Measurements from ENCODE around the gene FMN2.

The FMN2 gene

DNA sequence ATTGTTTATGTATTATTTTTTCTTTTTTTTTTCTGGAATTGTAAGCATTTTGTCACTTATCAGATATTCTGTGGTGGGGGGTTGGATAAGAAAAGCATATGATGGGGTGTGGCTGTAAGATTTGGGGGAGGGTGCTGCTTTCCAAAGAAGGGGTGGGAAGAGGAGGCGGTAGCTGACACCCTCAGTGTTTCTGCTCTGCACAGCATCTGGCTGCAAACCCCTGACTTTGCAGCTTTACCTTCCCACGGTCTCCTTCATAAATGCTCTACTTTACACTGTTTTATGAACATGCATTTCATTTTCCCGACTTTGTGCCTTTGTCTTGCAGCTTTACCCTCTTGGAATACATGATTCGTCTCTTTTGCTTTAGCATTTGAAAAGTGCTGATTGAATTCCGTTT is 7.6 kb downstream of the FMN2 start:
- DNase-seq, result no peak

DNA sequence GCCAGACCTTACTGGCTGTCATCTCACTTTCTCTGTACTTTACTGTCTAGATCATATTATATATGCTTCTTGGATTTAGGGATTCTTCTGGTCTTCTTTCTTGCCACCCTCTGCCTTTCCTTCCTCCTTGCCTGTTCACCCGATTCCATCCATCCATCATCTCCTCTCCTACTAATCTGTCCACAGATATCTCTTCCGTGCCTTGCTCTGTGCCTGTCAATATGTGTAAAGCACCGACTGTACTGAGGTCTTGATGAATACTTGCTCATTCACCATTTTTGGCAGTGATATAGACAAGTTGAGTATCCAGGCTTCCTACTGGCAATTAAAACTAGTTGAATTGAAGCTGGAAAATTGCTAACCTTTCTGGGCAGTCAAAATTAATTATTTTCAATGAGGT is 8.1 kb downstream of the FMN2 start:
- no peak for DNase-seq

DNA sequence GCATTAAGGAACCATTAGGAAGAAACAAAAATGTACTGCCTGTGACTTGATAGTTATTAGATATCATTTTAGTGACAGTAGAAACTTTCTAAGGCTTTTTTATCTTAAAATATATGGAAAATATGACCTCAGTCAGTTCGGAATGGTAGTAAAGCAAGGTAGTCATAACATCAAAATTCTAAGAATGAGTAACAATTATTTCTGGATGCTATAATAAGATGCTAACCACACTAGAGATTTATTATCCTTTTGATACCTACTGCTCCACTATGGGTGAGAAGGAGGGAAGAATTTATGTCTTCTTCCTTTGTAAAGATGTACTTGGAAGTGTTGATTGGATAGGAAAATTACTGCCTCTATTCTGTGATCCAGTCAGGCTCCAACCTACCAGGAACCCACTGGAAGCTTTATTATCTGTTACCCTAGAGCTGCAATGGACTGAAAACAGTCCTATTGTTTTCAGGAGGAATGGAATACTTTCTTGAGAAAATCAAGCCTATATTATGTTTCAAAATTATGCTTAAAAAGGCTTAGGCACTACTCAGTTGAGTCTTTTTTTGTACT is 8.8 kb downstream of the FMN2 start:
- no peak for DNase-seq

DNA sequence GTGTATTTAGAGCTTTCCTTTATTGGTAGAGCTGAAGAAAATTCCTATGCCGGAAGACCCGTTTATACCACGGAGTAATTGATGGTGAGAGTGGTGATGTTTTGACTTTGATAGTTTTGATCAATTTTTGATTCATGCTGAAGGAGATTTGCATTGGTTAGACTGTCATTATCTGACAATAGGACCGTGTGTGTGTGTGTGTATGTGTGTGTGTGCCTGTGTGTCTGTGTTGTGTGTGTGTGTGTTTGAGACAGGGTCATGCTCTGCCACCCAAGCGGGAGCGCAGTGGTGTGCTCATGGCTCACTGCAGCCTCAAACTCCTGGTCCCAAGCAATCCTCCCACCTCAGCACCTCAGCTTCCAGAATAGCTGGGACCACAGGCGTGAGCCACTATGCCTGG is 9.6 kb downstream of the FMN2 start:
- DNase-seq, result no peak

DNA sequence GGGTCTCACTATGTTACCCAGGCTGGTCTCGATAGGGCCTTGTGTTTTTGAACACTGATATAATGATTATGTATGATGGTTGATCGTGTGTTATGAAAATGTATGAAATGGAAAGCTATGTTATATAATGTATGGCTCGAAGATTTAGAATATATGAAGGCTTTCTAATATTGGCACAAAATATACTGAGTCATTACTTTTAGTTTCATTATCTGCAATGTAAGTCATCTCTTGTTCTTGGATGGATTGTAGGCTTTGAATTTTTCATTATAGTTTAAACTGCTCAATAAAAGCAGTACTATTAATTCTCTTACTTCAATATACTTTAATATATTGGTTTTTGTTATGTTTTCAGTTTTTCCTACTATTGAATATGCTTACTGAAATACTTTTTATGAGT is 10.1 kb downstream of the FMN2 start:
- DNase-seq, result no peak

DNA sequence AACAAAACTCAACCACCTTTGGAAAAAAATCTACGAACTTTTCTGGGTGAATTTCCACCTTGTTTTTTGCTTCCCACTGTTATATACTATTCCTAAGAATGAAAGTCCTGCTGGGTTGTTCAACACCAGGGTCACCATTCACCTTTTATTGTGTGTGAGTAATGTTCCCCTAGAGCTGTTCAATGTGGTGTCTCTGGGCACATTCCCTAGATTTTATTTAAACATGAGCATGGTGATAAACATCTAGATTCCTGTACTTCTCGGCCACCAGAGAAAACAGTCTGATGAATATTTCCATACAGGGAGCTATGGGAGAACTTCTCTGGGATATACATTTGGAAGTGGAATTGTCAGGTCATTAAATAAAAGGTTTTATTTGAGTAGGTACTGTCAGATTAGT is 13.0 kb downstream of the FMN2 start:
- no peak for DNase-seq

DNA sequence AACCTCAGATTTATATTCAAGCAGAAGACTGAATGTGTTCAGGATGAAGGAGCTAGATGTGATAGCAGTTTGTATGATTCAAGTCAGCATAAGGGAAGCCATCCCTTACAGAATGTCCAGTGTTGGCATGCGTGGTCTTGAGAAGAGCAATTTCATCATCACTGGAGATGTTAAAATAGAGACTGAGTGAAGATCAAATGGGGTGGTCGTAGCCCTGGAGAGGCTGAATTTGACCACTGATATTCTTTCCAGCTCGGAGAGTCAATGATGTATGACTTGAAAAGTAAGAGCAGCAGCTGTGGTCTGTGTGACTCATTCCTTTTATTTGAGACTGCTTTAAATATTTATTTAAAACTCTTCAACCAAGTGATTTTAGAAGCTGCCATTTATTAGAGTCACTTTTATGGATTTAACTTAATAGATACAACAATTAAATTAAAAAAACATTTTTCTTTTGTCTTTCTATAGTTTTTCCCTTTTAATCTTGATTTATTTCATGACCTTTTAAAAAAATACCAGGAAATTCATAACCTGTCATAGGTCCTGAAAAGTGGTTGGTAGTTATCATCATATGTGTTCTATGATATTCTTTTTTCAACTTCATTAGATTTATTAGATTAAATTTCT is 15.5 kb downstream of the FMN2 start:
- DNase-seq, result no peak

DNA sequence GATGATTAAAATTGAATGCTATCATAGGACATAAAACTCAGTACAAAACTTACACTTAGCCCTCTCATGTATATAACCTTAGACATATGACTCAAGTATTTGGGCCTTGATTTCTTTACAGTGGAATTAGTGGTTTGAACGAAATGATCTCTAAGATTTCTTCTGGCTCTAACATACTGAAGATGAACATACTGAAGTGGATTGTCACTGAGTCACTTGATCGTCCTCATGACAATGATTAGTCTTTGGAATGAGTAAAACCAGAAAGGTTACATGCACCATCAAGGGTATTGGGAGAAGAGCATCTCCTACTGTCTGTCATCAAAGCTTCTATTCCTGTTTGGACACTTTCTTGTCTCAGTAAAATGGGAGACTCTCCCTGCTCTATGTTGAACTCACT is 17.4 kb downstream of the FMN2 start:
- DNase-seq, result no peak

DNA sequence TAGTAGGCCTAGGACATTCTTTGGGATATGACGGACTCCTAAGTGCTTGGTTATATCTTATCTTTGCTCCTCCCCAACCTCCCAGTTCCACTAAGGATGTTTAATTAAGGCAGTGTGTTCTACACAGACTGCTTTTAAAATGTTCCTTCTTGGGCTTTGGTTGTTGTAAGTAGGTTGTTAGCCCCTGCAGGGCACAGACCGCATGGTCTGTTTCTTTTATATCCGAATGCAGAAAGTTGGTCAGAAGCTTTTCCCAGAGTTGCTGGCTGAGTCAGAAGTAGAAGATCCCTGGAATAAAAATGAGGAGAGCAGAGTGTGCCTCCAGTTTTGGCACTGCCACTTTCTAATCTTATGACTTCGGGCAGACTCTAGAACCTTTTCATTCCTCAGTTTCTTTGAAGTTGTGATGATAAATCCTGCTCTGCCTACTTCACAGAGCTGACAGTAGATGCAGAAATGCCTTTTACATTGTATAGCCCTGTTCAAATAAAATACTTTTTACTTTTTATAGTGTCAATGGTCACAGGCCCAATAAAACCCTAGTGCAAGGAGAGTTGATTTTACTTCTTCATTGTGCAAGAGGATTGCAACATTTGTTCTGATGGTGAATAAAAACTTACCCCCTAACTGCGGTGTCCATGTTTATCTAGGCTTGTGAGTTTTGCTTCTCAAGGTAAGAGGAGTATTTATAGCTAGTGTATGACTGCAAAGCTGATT is 18.4 kb downstream of the FMN2 start:
- no peak for DNase-seq

DNA sequence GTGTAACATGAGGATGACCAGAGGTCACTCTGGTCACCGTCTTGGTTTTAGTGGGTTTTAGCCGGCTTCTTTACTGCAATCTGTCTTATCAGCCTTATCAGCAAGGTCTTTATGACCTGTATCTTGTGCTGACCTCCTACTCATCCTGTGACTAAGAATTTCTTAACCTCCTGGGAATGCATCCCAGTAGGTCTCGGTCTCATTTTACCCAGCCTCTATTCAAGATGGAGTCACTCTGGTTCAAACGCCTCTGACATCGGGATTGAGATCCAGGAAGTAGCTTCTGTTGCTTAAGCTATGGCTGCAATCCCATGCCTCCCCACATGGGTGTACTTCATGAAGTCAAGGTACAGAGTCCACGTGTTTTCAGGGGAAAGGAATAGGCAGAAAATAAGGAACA is 19.9 kb downstream of the FMN2 start:
- no peak for DNase-seq

DNA sequence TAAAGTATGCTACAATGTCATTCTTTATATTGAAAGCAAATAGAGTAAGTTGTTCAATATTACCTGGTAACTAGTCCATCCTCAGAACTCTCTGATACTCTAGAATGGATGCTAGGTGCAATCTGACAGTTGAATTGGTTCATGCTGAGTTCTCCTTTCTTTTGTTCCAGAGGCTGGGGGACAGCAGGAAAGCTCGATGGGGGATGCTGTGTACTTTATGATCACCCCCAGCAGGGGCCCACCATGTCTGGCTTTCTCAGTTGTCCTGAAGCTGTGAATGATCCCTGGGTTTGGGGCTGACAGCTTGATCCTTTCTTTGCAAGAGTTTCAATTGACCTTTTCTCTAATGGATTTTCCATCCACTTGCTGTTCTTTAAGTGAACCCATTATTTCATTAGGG is 22.5 kb downstream of the FMN2 start:
- no peak for DNase-seq

DNA sequence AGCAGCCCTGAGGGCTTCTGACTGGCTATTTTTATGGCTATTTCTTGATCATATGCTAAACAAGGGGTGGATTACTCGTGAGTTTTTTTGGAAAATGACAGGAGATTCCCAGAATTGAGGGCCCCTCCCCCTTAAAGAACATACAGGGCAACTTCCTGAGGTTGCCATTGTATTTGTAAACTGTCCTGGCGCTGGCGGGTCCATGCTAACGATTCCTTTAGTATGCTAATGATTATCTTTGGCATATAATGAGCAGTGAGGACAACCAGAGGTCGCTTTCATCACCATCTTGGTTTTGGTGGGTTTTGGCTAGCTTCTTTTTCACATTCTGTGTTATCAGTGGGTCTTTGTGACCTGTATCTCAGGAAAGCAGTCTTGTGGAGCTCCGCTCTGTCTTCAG is 24.1 kb downstream of the FMN2 start:
- no peak for DNase-seq

DNA sequence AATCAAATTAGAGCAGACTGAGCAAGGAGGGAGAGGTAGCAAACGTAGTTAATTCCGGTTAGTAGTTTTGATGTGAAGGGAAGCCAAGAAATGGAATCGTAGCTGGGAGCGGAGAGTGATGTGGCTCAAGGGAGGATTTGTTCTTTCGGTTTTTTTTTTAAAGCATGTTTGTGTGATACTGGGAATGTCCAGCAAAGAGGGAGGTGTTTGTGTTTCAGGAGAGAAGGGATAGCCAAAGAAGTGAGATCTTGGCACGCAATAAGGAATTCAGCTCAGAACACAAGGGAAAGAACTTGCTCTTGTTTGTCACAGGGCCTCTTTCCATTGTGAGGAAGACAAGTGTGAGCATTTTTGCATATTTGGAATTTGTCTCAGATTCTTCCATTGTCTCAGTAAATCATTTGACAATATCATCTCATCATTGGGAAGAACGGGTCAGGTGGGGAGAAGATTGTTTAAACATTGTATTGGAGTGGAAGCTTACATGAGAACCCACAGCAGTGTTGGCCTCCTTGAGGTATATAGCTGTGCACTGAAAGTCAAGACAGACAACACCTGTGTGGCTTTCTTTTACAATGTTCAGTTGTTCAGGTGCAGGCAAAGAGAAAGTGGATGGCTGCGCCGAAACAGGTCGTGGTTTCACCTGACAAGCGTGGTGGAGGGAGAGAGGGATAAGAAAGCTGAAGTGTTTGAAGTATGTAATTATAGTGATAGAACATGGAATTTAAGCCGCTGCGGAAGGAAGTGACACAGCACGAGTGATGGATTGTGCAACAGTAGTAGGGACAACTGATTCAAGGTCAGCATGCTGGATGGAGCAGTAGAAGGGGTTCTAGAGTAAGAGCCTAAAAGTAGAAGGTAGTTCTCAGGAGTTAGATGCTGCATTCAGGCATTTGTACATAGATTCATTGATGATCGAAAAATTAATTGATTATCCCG is 25.4 kb downstream of the FMN2 start:
- no peak for DNase-seq

DNA sequence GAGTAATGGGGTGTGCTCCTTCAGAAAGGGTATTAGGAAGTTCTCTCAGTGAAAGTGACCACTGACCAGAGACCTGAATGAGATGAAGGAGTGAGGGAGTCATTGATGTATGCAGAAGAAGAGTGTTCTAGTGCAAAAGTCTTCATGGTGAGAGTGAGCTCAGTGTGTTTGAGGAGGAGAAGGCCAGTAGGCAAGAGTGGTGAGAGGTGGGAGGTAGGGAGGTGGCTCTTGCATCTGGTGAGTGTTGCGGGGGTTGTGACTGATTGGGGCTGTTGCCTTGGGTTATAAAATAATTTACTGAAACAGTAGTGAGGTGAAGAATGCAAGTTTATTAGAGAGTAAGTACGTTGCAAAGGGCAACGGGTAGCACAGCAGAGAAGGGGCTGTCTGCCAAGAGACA is 26.2 kb downstream of the FMN2 start:
- no peak for DNase-seq

DNA sequence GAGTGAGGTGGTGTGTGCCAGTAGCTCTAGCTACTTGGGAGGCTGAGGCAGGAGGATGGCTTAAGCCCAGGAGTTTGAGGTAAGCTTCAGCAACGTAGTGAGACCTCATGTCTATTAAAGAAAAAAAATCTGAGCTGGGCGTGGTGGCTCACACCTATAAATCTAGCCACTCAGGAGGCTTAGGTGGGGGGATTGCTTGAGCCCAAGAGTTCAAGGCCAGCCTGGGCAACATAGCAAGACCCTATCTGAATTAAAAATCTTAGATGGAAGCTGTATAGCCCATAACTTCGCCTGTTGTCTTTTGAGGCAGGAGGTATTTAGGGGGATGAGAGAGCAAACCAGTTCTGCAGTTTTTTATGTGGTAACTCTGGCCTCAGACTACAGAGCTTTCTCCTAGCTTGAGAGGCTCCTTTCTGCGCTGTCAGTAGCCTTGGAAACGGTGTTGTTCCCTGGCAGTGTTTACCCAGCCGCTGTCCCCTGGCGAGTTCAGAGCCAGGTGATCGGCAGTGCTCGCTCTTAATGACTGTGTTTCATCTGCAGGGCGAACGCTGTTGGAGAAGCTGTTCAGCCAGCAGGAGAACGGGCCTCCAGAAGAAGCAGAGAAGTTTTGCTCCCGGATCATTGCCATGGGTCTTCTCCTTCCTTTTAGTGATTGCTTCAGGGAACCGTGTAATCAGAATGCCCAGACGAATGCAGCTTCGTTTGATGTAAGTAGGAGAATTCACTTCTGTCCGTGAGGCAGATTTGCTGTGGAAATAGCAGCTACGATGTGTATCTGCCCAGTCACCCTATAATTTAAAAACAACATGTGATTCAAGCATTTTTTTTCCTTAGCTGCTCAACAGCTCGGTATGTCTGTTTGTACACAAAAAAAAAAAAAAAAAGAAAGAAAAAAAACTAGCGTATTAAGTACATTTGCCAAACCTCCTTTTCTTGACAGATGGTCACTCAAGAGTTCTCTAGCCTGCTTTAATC is 31.2 kb downstream of the FMN2 start:
- no peak for DNase-seq

DNA sequence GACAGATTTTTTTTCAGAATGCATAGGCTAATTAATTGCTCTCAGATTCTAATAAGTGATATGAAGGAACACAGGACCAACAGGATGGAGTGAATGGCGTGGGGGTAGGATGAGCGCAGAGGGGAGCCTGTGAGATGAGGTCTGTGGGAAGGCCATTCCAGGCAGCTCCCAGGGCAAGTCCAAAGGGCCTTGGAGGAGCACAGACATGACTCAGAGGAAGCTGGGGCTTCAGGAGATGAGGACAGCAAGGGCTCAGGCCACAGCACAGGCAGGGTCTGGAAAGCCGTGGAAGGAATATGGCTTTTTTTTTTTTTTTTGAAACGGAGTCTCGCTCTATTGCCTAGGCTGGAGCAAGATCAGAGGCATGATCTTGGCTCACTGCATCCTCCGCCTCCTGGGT is 35.1 kb downstream of the FMN2 start:
- no peak for DNase-seq

DNA sequence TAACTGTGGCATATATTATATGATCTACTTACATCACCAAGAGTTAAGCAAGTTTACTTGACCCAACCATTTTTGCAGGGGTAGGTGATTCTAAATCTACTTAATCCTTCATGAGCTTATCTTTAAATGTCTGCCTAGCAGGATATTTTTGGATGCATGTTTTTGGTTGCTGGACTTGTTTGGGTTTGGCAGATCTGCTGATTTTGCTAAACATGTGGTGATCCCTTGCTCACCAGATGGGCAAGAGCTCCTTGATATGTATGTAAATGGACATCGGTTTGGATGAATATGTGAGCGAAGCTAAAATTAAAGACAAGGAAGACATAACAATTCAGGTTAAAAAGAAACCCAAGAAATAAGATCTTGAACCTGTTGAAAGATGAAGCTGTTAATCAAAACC is 36.7 kb downstream of the FMN2 start:
- DNase-seq, result no peak

DNA sequence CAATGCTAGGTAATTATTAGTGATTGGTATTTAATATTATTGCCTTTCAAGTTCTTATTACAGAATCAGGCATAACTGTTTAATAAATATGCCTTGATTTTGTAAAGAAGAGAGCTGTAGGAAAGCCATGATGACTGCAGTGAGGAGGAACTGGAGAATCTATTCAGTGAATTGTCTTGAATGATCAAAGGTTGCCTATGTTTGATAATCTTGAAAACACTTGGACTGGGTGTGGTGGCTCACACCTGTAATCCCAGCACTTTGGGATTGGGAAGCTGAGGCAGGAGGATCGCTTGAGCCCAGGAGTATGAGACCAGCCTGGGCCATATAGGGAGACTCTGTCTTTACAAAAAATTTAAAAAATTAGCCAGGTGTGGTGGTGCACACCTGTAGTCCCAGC is 42.4 kb downstream of the FMN2 start:
- no peak for DNase-seq

DNA sequence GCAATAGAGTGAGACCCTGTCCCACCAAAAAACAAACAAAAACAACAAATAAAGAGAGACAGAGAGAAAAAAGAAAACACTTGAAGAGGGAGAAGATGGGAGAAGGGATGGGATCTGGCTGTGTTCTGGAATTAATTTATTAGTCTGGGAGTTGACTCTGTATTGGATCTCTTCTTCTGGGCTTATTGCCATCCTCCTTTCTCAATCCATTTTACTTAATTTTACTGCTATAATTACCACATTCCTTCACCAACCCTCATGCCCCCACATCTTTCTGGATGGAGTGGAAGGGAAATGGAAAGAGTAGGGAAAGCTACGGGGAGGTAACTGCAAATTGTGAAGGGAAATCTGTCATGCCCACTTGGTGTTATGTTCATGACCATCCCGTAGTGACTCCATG is 42.9 kb downstream of the FMN2 start:
- DNase-seq, result no peak

DNA sequence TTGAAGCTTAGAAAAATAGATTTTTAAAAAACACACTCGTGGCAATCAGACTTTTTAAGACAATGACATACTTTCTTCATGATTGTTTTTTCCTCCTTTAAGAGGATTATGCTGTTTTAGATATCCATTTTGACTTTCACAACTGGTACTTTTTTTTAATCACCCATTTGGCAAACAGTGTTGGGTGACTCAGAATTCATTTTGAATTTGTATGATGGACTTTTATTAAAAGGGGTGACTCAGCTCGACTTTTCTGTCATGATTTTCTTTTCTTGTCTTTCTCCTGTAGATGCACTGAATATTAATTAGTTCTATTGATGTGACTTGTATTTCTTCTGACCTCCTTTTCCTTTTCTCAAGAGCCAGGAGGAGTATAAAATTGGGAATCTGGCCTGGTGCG is 44.7 kb downstream of the FMN2 start:
- DNase-seq, result no peak

DNA sequence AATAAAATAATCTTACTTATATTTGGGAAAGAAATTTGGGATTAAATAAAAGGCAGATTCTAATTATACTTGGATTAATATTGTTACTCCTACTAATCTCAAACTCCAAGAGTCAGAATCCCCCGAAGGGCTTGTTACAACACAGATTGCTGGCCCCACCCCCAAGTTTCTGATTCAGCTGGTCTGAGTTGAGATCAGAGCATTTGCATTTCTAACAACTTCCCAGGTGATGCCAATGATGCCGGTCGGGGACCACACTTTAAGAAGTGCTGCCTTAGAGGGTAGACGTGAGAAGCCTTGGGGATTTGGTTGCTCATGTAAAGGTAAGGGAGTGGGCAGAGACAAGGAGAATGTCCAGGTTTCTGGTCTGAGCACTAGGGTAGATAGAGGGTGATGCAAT is 47.2 kb downstream of the FMN2 start:
- no peak for DNase-seq

DNA sequence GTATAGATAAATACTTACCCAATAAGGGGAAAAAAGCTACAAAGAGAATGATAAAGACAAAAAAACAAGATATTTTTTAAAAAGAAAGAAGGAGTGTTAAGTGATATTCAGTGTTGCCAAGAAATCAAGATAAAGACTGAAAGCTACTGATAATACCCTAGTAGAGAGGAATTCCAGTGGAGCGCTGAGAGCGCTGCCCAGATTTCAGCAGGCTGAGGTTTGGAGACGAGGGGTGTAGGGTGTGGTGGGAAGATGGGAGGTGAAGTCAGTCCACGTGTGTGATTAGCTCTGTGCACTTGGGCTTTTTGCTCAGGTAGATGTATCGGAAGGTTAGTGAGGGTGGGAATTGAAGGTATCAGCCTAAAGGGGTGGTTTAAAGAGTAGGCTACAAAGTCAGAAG is 47.8 kb downstream of the FMN2 start:
- no peak for DNase-seq

DNA sequence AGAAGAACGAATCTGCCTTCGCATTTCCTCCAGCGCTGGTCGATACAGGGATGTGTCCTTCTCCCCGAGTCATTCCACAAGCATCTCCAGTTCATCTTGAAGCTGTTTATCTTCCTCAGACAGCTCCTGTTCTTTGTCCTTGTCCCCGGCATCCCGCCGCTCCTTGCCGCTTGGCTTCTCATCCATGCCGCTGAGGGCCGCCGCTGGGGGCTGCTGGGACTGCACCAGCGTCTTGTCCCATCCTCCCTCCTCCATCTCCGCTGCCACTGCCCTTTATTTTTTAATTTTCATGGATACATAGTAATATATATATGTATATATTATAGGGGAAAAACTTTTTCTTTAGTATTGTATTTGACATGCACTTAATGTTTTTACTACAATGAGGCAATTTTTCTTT is 53.4 kb downstream of the FMN2 start:
- no peak for DNase-seq
